GM20000 (cell line): ENCODE results near the gene CCDC50.
A peak's percentile ranks its signal among the peaks of the same experiment; 100 is the strongest.

Experiments used
- DNase-seq: peaks from one replicate; pipeline ENCODE4 v3.0.0; 2012; ENCODE audit warnings: low spot score
- TF ChIP-seq, protein P1 (sequence below): IDR thresholded peaks from 2 replicates; pipeline ENCODE4 v1.5.1; 2012; ENCODE audit warnings: mild to moderate bottlenecking, control low read depth; ENCODE audit errors: extremely low read depth, missing control alignments

The CCDC50 gene

DNA sequence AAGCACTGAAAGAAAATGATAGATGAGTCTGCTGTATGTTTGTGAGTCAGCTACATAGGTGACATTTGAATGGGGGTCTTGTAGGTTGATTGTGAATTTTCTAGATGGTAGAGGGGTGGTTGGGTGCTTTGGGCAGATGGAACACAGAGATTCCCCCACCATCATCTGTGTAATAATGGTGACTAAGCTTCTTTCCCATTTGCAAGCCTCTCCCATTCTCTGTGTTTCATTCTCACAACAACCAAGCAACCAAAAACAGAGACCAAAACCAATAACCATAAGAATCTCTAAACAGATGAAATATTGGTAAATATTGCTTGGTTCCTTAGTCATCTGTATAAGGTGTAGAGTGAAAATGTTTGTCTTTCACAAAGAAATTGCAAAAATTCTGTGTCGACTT, 18.9 kb downstream of the CCDC50 start:
- TF ChIP-seq, protein P1, sequence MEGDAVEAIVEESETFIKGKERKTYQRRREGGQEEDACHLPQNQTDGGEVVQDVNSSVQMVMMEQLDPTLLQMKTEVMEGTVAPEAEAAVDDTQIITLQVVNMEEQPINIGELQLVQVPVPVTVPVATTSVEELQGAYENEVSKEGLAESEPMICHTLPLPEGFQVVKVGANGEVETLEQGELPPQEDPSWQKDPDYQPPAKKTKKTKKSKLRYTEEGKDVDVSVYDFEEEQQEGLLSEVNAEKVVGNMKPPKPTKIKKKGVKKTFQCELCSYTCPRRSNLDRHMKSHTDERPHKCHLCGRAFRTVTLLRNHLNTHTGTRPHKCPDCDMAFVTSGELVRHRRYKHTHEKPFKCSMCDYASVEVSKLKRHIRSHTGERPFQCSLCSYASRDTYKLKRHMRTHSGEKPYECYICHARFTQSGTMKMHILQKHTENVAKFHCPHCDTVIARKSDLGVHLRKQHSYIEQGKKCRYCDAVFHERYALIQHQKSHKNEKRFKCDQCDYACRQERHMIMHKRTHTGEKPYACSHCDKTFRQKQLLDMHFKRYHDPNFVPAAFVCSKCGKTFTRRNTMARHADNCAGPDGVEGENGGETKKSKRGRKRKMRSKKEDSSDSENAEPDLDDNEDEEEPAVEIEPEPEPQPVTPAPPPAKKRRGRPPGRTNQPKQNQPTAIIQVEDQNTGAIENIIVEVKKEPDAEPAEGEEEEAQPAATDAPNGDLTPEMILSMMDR, result no peak
- no peak for DNase-seq

DNA sequence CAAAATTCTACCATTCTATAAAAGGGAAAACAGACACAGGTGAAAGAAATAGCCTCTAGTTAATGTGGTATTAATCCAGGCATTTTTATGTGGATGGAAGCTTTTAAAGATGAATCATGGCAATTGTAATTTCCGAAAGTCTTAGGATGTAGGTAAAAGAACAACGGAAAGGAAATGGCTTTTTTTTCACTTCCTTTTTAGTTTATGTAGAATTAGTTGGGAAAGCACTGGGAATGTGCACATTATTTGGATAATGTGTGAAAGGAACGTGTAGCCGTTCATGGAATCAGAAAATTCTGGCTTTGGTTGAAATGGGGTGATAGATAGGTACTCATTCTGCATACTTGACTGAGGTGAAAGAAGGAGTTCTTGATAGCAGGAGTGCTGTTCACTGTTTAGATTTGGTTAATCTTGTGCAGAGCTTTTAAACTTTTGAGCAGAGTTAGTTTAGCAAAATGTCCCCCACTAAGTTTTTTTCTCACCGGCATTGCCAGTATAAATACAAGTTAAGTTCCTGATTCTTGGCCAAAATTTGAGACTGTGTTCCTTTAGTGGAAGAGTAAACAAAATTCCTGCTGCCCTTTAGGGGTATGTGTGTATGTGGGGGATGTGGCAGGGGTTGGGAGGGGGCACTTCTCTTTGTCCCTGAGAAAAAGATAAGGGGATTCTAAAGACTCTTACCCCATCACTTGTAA, 21.3 kb downstream of the CCDC50 start:
- no peak for DNase-seq

DNA sequence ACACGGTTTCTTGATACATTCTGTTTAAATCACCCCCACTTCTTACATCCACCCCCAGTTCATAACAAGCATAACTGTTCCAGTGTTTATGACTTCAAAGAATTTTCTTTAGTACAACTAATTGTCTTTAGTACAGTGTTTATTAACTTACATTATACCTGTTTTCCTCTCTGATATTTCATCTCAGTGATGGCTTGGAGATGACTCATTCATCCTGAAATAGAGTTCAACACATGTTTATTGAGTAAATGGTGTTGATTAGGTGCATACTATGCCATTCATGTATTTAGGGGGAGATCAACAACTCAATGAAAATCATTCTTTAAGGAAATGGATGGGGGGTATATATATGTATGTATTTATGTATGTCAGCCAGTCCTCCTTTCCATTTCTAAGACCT, 22.8 kb downstream of the CCDC50 start:
- no peak for DNase-seq
- TF ChIP-seq, protein P1, result no peak

More for the DNA sequence above, 21.3 kb downstream of the CCDC50 start:
- TF ChIP-seq, protein P1, result no peak

DNA sequence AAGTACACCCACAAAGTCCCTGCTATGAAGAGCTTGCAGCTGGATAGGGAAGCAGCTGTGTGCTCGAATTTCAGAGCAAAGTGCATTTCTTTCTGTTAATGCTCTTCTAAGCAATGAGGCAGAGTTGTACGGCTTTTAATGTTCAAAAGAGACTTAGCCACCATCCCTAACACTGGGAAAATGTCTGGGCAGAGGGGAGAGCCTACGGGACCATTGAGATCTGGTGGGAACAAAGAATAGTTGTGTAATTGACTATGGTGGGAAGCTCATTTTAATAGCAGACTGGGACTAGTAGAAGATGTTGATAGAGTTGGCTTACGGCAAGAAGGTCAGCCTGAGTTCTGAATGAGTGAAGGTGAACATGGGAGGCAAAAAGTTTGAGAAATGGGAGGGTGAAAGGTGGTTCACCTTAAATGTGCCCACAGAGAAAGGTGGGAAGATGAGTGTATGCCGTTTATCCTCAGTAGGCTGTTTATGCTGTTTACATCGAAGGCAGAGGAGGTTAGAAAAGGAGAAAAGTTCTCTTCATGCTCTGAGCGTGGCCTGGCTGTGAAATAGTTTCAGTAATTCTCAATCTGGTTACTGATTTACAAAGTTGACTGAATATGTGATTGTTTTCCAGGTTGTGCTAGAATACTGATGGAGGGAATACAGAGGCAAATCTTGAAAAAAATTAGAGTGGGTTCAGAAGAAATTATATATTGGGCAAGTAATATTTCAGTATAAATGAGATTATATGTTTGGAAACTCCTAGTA, 24.0 kb downstream of the CCDC50 start:
- TF ChIP-seq, protein P1, result no peak
- DNase-seq, result no peak

DNA sequence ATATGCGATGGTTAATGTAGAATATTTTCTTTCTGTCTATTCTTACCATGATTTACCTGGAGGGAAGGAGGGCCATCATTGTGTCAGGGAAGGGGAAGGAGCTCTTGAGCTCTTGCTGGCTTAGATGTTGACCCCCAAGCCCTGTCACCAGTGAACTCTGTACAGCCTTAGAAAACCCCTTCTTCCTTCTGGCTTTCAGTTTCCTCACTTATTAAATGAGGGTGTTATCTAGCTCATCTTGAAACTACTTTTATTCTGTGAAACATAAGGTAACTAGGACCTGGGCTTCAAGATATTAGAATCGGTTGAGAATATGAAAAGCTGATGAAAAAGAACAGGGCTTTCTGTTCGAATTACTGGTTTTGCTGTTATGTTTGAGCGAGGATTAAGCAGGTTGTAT, 26.2 kb downstream of the CCDC50 start:
- TF ChIP-seq, protein P1, result no peak
- DNase-seq, result peak; percentile 31

DNA sequence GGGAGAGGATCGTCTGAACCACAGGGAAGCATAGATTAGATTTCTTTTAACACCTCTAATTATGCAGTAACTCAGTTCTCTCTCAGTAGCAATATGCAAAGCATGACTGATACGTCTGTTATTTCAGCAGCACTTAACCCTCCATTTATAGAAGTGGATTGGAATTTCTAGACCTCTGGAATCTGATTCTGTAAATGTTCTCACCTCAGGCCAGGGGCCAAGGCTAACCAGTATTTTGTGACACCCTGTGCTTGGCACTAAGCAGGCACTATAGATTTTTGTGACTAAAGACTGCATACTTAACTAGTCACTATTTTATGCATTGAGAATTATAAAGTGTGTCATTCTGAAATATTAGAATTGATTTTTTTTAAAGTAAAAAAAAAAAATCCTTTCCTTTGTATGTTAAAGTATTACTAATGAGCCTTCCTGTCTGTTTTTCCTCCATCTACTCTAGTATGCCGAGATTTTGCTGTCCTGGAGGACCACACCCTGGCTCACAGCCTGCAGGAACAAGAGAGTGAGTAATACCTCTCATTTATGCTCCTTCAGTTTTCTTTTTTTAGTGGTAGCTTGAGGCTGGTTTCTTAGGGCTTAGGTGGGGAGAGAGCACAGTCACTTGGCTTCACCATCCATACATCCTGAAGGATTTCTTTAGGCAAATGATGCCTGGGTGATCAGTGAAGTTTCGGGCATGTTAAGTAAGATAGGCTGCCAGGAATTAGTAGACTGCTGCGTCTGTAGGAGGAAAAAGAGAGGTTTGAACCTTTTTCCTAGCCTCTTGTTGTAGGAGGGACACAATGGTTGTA, 27.6 kb downstream of the CCDC50 start:
- DNase-seq, result no peak
- TF ChIP-seq, protein P1, result no peak

DNA sequence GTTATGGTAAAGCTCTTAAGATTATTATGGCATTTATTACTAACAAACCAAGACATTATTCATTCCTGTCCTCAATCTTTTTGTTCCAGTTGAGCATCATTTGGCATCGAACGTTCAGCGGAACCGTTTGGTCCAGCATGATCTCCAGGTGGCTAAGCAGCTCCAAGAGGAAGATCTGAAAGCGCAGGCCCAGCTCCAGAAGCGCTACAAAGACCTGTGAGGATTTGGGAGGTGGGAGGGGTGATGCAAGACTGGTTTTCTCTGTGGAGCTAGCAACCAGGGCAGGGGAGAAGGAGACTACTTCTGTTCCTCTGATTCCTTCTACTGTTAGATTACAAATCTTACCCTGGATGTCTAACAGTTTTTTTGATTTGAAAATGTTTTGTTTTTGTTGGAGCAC, 28.7 kb downstream of the CCDC50 start:
- TF ChIP-seq, protein P1, result no peak
- no peak for DNase-seq
